HL-60 (cell line): ENCODE data around the gene MAP3K5.

ENCODE experiments used
- DNase-seq, 2 experiments: peaks; one replicate each; pipeline ENCODE4 v3.0.0-alpha.2; 2010 to 2020; ENCODE audit warnings: low read depth in 1 of 2, low spot score in 1 of 2
- H3K27ac ChIP-seq: fragments of 250-450 bp; sonication (Bioruptor Pico); replicated peaks from 2 replicates; pipeline ENCODE4 v1.5.1; 2020; ENCODE audit warnings: mild to moderate bottlenecking, moderate library complexity
- H3K27me3 ChIP-seq: fragments of 250-450 bp; sonication (Bioruptor Pico); 2 replicates; pipeline ENCODE4 v1.5.1; 2021; ENCODE audit warnings: mild to moderate bottlenecking, moderate library complexity; ENCODE audit not compliant: insufficient read depth, poor library complexity, severe bottlenecking
- H3K4me3 ChIP-seq: replicated peaks from 2 replicates; pipeline ENCODE4 v1.5.1; 2011; ENCODE audit warnings: mild to moderate bottlenecking, control low read depth, low read length; ENCODE audit not compliant: insufficient read depth
- CTCF ChIP-seq: IDR thresholded peaks from one replicate; pipeline ENCODE4 v1.5.1; 2011; ENCODE audit warnings: low read length, control low read depth, inconsistent platforms; ENCODE audit not compliant: insufficient read depth
- GABPA ChIP-seq: IDR thresholded peaks from 2 replicates; pipeline ENCODE4 v1.6.1; 2012; ENCODE audit warnings: low read depth
- POLR2AphosphoS5 ChIP-seq: IDR thresholded peaks from 2 replicates; pipeline ENCODE4 v1.6.1; 2012; ENCODE audit warnings: low read depth
- REST ChIP-seq: IDR thresholded peaks from 2 replicates; pipeline ENCODE4 v1.6.1; 2012; ENCODE audit warnings: low read depth; ENCODE audit not compliant: insufficient replicate concordance
- SPI1 ChIP-seq: IDR thresholded peaks from 2 replicates; pipeline ENCODE4 v1.6.1; 2012; ENCODE audit warnings: low read depth, mild to moderate bottlenecking, borderline replicate concordance

Gene MAP3K5

GRCh38 chr6:136533487-136533886 lies 258.8 kb downstream of the MAP3K5 start:
- Histone ChIP-seq H3K27me3 (peaks cover 6% of the 10 kb centered on the region), H3K27ac (no peak overlapping the region), H3K4me3 (no peak overlapping the region)
- TF ChIP-seq SPI1 (no peak), GABPA (no peak)
- no peak for DNase-seq

GRCh38 chr6:136532030-136532429 lies 260.2 kb downstream of the MAP3K5 start:
- DNase-seq = no peak
- TF ChIP-seq REST = no peak
- no peak for TF ChIP-seq GABPA
- TF ChIP-seq SPI1 = no peak
- TF ChIP-seq POLR2AphosphoS5 = no peak
- TF ChIP-seq CTCF = no peak
- H3K27ac ChIP-seq = no peak overlapping the region
- H3K4me3 ChIP-seq = no peak overlapping the region
- H3K27me3 ChIP-seq = peaks cover 6% of the 10 kb centered on the region

GRCh38 chr6:136529710-136530109 lies 262.6 kb downstream of the MAP3K5 start:
- DNase-seq = no peak
- H3K27ac ChIP-seq = no peak overlapping the region
- no peak for TF ChIP-seq GABPA
- TF ChIP-seq SPI1 = no peak
- no peak for TF ChIP-seq CTCF
- TF ChIP-seq POLR2AphosphoS5 = no peak
- no peak for TF ChIP-seq REST
- peaks cover 6% of the 10 kb centered on the region for H3K27me3 ChIP-seq
- H3K4me3 ChIP-seq = no peak overlapping the region

GRCh38 chr6:136528477-136528876 lies 263.8 kb downstream of the MAP3K5 start:
- H3K27me3 ChIP-seq = peaks cover 6% of the 10 kb centered on the region
- TF ChIP-seq SPI1 (no peak), GABPA (no peak), REST (no peak), POLR2AphosphoS5 (no peak), CTCF (no peak)
- no peak for DNase-seq
- H3K4me3 ChIP-seq = no peak overlapping the region
- H3K27ac ChIP-seq = no peak overlapping the region
